ENCODE results near the gene CDK19.
"Not testable (repeated sequence)": the region's sequence is repeated elsewhere in the genome, so short reads cannot be mapped to it uniquely, and the experiment has no call there.

Gene CDK19

GRCh38 chr6:110746680-110747079 is 68.6 kb downstream of the CDK19 start:
- no peaks in the 10 kb centered on the region for H3K4me1 ChIP-seq (ENCODE audit: insufficient read depth, low read length, severe bottlenecking)
- H3K79me2 ChIP-seq (ENCODE audit: insufficient read depth, low read length), result no peaks in the 10 kb centered on the region
- TF ChIP-seq CTCF (IDR thresholded peaks at IDR 0.05; ENCODE audit: low read length), result no peak
- no peak for TF ChIP-seq EZH2 (IDR thresholded peaks at IDR 0.05; ENCODE audit: borderline replicate concordance, low read length)
- no peaks in the 10 kb centered on the region for H3K27me3 ChIP-seq (ENCODE audit: insufficient read depth, low read length)
- H3K4me2 ChIP-seq (ENCODE audit: low read length), result no peak overlapping the region
- no peaks in the 10 kb centered on the region for H3K9me2 ChIP-seq (ENCODE audit: low read depth, low read length)
- no peak overlapping the region for H3K9ac ChIP-seq (ENCODE audit: low read length)
- no peak overlapping the region for H3K4me3 ChIP-seq (ENCODE audit: low read depth, low read length, poor library complexity, severe bottlenecking)
- H4K20me1 ChIP-seq (ENCODE audit: insufficient read depth, low read length), result no peaks in the 10 kb centered on the region
- no peaks in the 10 kb centered on the region for H3F3A ChIP-seq (ENCODE audit: insufficient read depth, low read length)
- peaks cover 1% of the 10 kb centered on the region; the same call in 1 of the 2 replicates for H3K9me3 ChIP-seq (ENCODE audit: low read length)
- peaks cover 32% of the 10 kb centered on the region for H3K36me3 ChIP-seq (ENCODE audit: insufficient read depth, low read length)
- H3K27ac ChIP-seq (ENCODE audit: low read depth, low read length, poor library complexity, severe bottlenecking), result no peak overlapping the region
- no peak overlapping the region for H2AFZ ChIP-seq (ENCODE audit: low read length)

- H3K27me3 ChIP-seq (ENCODE audit: insufficient read depth, low read length), result no peaks in the 10 kb centered on the region
- H2AFZ ChIP-seq (ENCODE audit: low read length), result no peak overlapping the region
- no peak overlapping the region for H3K4me3 ChIP-seq (ENCODE audit: low read depth, low read length, poor library complexity, severe bottlenecking)
- no peaks in the 10 kb centered on the region for H4K20me1 ChIP-seq (ENCODE audit: insufficient read depth, low read length)
- H3K4me2 ChIP-seq (ENCODE audit: low read length), result no peak overlapping the region
- H3K27ac ChIP-seq (ENCODE audit: low read depth, low read length, poor library complexity, severe bottlenecking), result no peak overlapping the region
- no peak overlapping the region for H3K9ac ChIP-seq (ENCODE audit: low read length)
- H3K4me1 ChIP-seq (ENCODE audit: insufficient read depth, low read length, severe bottlenecking), result no peaks in the 10 kb centered on the region
- H3K9me3 ChIP-seq (ENCODE audit: low read length), result peaks cover 9% of the 10 kb centered on the region; the same call in 1 of the 2 replicates
- H3K36me3 ChIP-seq (ENCODE audit: insufficient read depth, low read length), result peaks cover 47% of the 10 kb centered on the region
- H3K79me2 ChIP-seq (ENCODE audit: insufficient read depth, low read length), result no peaks in the 10 kb centered on the region
- H3K9me2 ChIP-seq (ENCODE audit: low read depth, low read length), result no peaks in the 10 kb centered on the region
- H3F3A ChIP-seq (ENCODE audit: insufficient read depth, low read length), result no peaks in the 10 kb centered on the region
- TF ChIP-seq CTCF (IDR thresholded peaks at IDR 0.05; ENCODE audit: low read length) (no peak), EZH2 (IDR thresholded peaks at IDR 0.05; ENCODE audit: borderline replicate concordance, low read length) (no peak)
These were observed 70.3 kb downstream of the CDK19 start for GRCh38 chr6:110744991-110745390.

- H4K20me1 ChIP-seq (ENCODE audit: insufficient read depth, low read length); H3K4me2 ChIP-seq (ENCODE audit: low read length); H3F3A ChIP-seq (ENCODE audit: insufficient read depth, low read length); H3K79me2 ChIP-seq (ENCODE audit: insufficient read depth, low read length); H3K4me3 ChIP-seq (ENCODE audit: low read depth, low read length, poor library complexity, severe bottlenecking); H2AFZ ChIP-seq (ENCODE audit: low read length); H3K4me1 ChIP-seq (ENCODE audit: insufficient read depth, low read length, severe bottlenecking); H3K27ac ChIP-seq (ENCODE audit: low read depth, low read length, poor library complexity, severe bottlenecking); H3K9me3 ChIP-seq (ENCODE audit: low read length); H3K9ac ChIP-seq (ENCODE audit: low read length); H3K9me2 ChIP-seq (ENCODE audit: low read depth, low read length); H3K27me3 ChIP-seq (ENCODE audit: insufficient read depth, low read length): not testable (repeated sequence)
- peaks cover 47% of the 10 kb centered on the region for H3K36me3 ChIP-seq (ENCODE audit: insufficient read depth, low read length)
These were observed 72.7 kb downstream of the CDK19 start for GRCh38 chr6:110742552-110742951.

GRCh38 chr6:110741517-110741916 is 73.8 kb downstream of the CDK19 start:
- no peaks in the 10 kb centered on the region for H3K4me1 ChIP-seq (ENCODE audit: insufficient read depth, low read length, severe bottlenecking)
- no peaks in the 10 kb centered on the region for H4K20me1 ChIP-seq (ENCODE audit: insufficient read depth, low read length)
- no peak overlapping the region for H3K4me3 ChIP-seq (ENCODE audit: low read depth, low read length, poor library complexity, severe bottlenecking)
- peaks cover 9% of the 10 kb centered on the region; the same call in 1 of the 2 replicates for H3K9me3 ChIP-seq (ENCODE audit: low read length)
- no peak overlapping the region for H3K4me2 ChIP-seq (ENCODE audit: low read length)
- no peaks in the 10 kb centered on the region for H3K9me2 ChIP-seq (ENCODE audit: low read depth, low read length)
- no peak for TF ChIP-seq CTCF (IDR thresholded peaks at IDR 0.05; ENCODE audit: low read length)
- TF ChIP-seq EZH2 (IDR thresholded peaks at IDR 0.05; ENCODE audit: borderline replicate concordance, low read length), result no peak
- peaks cover 47% of the 10 kb centered on the region for H3K36me3 ChIP-seq (ENCODE audit: insufficient read depth, low read length)
- H3K27me3 ChIP-seq (ENCODE audit: insufficient read depth, low read length), result no peaks in the 10 kb centered on the region
- H2AFZ ChIP-seq (ENCODE audit: low read length), result no peak overlapping the region
- H3F3A ChIP-seq (ENCODE audit: insufficient read depth, low read length), result no peaks in the 10 kb centered on the region
- no peaks in the 10 kb centered on the region for H3K79me2 ChIP-seq (ENCODE audit: insufficient read depth, low read length)
- no peak overlapping the region for H3K27ac ChIP-seq (ENCODE audit: low read depth, low read length, poor library complexity, severe bottlenecking)
- H3K9ac ChIP-seq (ENCODE audit: low read length), result no peak overlapping the region

Data from OCI-LY1 (cell line).